NCI-H446 treated with DMSO at 0.1 percent for 48 hours (cell line): ENCODE measurements around the gene PLXNB1.

Experiments
- DNase-seq: peaks from one replicate; lab custom pipeline; 2025; lab: John Stamatoyannopoulos, UW

PLXNB1 gene

DNA sequence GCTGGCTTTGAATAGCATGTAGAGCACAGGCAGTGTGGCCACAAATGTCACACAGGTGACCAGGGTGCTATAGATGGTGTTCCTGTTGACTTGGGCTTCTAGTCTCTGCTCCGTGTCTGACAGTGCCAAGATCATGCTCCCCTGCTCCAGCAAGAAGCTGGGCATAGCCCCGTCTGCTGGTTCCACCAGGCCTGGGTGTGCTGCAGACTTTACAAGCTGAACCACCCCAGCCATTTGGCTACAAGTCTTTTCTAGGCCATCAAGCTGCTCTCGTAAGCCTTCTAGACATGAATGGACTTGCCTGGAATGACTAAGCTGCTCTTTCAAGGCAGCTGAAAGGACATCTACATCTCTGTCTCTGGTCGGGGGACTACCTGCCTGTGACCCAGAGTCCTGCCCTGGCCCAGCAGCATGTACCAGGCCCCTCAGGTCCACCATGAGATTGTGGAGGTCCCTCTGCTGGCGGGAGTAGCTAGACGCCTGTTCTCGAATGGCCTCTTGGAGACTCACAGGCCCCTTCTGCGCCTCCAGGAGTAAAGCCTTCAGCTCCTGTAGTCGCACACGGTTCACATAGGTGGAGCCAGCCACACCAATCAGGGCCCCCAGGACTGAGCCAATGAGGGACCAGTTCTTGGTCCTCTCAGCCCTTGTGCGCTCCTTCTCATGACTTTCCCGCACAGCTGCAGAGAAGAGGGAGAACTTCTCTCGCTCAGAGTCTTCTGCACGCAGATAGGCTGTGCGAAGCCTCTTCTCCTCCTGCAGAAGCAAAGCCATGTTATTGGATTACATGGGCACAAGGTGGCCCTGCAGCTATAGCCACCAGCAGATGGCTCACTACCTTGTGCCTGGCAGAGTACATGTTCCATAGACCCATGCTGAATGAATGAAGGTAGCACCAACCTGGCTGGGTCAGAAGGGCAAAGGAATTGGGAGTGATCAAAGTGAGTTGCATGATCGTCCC lies 2.8 kb upstream of the PLXNB1 start:
- no peak for DNase-seq

DNA sequence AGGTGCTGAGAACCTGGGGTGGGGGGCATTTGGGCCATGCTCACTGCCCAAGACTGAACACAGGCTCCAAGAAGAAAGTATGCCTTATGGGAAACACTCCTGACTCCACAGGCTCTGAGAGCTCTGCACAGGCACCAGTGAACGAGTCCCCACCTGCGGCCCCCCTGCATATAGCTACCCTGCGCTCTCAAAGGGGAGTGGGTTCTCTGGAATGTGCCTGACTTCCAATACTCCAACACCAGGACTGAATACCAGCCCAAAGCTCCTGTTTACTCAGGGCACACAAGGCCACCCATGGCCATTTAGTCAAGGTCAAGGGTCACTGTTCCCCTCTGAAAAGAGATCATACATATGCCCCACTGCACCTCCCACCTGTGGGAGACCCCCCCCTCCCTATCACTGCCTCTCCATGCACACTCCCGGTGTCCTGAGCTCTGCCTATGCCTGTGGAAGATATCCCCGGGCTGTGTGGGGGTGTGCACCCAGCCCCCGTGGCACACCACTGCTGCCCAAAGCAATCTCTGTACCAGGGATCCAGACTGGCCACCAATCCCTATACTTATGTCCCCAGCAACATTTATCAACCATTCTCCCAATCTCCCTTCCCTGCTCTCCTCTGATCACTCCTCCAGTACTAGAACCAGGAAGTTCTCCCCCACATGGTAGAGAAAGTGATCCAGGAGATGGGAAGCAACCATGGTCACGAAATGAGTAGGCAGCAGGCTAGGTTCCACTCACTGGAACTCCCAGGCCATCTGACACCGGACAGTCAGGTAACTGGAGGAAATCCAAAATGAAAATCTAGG lies 1.5 kb upstream of the PLXNB1 start:
- DNase-seq, result no peak

DNA sequence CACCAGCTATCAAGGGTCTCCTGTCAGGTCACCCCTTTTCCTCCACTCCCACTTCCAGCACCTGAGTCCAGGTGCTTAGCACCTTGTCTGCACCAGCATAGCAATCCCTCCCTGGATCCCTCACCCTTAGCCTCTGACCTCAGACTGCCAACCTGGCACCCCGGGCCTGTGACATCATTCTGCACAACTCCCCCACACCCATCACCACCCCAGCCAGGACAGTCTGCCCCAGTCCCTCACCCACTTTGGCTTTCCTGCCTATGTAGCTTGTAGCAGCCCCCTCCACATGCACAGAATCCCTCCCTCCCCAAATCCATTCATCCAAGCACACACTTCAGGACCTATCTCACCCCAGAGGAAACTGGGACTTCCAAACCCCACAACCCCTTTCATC lies 819 bp upstream of the PLXNB1 start:
- DNase-seq, result no peak

DNA sequence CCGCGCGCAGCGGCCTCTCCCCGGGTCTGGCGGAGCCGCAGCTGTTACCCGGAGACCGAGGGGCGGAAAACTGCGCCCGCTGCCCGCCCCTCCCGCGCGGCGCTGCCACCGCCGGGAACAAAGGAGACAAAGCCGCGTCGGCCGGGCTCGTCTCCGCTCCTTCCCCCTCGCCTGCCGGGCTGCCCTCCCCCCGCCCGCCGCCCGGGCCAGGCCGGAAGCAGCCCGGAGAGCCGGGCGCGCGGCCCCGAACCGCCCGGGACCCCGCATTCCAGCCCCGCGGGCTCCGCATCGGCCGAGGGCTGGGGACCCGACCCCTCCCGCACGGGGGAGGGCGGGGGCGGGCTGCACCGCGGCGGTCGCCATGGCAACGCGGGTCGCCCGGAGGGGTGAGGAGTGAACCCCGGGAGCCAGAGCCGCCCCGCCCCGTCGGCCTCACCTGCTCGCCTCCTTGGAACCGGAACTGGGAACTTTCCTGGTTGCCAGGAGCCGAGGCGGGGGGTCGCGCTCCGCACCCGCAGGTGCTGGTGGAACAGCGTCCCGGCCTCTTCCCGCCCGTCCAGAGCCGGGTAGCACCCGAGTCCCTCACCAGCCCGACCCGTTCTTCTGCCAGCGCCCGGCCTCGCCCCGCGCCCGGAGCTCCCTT lies 448 bp downstream of the PLXNB1 start:
- no peak for DNase-seq

DNA sequence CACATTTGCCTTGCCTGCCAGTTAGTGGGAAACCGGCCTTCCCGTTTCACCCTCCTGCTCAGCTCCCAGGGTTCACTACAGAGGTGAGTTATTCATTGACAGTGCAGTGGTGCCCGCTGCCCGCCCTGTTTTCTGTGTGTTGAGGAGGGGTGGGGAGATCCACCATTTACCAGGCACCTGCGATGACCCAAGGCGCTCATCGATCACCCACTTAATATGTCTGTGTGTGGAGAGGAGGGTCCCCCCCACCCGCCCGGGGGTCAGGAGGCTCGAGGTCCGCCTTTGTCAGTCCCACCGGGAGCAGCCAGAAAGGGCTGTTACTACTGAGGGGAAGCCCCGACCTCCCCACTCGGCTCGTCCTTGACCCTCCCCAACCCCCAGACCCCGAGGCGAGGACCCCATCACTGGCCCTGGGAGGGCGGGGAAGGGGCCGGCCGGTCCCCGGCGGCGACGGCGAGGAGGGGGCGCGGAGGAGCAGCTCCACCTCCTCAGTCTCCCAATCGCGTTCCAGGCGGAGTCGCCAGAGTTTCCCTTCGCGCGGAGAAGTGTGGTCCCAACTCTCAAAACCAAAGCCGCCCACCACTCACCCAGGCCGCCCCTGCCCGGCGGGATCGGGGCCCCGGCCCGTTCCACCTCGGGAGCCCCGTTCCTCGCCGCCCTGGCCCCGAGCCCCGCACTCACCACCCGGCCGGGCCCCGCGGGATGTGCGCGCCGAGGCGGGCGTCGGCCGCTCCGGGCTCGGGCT lies 1.1 kb downstream of the PLXNB1 start:
- no peak for DNase-seq

DNA sequence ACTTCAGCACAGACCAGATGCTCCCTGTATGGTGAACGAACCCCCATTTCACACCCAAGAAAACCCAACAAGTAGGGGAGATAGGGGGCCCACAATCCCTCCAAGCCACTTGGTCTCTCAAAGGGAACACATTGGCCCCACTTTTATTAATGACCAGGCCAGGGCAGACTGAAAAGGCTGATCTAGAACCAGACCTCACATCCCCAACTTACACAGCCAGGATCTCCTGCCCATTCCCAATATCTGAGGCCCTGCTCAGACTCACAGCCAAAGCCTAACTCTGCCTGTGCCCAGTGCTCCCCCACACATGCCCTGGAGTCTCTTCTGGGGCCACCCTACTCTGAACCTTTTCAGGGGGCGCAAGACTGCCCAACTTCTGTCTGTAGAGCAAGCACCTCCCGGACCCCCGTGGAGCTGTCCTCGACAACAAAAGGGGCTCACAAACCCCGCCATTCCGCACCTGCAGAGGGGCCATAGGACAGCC lies 1.8 kb downstream of the PLXNB1 start:
- DNase-seq, result no peak

DNA sequence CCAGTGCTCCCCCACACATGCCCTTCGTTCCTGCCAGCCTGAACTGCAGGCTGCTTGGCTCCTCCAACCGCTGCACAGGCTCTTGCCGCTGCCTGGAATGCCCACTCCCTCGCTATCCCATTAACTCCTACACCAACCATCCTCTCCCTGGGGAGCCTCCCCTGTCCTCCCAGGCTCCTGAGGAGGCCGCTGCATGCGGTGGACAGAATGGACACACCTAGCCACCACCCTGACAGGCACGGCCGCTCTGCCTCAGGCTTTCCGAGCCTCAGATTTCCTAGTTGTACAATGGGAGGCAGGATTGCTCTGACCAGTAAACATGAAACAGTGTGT lies 2.3 kb downstream of the PLXNB1 start:
- DNase-seq, result no peak

DNA sequence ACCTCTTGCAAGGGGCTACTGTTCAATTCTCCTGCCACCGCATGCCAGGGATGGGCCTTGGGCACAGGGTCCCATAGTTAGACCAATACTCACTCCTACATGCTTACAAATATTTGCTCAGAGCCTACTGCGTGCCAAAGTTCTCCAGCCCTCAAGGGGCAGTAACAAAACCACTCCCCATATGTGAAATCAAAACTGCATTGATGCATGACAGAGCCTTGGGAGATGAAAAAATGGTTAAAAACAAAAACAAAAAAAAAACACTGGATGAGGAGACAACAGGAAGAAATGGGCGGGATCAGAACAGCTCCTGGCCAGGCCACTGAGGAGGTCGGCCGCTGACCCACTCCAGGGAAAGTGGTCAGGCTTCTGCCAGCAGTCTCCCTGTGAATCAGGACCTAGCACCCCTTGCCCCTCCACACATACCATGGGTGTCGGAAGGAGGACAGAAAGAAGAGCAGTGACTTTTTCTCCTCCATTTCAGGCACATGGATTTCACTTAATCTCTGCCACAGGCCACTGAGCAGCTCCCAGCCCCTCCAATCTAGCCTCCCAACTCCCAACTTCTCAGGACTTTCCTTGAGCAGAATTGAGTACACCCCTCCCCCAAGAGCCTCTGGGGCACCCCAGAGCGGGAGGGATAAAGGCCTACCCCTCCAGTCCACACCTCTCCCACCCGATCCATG lies 2.8 kb downstream of the PLXNB1 start:
- DNase-seq, result no peak

DNA sequence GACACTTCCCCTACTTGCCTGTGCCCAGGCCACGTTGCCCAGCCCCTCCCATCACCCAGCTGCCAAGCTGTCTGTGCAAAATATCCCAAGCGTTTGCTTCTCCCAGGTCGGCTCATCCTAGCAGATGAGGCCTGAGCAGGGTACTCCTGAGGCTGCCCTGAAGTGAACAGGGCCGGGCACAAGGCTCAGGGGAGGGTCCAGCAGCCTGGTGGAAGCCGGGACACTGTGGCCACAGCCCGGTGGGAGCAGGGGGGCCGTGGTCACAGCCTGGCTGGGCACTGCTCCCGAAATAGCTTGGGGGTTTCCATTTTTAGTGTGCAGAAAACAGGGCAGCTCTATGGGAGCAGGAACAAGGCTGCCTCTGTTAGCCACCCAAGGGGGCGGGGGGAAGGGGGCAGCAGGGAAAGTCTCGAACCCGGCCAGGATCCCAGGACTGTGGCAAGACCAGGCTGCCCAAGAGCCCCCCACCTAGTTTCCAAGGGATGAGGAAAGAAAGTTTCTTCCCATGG lies 3.4 kb downstream of the PLXNB1 start:
- DNase-seq, result no peak

DNA sequence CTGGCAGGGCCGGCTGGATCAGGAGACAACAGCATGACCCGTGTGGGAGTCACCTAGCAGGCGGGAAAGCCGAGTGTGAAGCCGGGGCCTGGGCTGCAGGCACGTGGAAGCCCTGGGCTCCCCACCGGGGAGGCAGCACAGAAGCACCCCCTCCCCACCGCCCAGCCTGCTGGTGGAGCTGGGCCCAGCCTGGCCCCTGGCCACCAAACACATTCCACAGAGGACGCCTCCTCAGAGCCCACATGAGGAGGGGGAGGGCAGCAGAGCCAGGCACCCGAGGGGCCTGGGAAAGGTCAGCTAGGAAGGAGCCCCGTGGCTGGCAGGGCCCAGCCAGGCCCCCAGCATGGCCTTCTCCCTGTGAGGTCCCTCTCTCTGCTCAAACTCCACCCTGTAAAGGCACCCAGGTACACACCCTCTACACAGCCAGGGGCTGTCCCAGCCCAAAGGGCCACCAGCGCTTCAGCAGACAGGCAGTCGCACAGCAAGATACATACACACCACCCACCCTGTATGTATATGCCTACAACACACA lies 4.5 kb downstream of the PLXNB1 start:
- DNase-seq, result no peak

DNA sequence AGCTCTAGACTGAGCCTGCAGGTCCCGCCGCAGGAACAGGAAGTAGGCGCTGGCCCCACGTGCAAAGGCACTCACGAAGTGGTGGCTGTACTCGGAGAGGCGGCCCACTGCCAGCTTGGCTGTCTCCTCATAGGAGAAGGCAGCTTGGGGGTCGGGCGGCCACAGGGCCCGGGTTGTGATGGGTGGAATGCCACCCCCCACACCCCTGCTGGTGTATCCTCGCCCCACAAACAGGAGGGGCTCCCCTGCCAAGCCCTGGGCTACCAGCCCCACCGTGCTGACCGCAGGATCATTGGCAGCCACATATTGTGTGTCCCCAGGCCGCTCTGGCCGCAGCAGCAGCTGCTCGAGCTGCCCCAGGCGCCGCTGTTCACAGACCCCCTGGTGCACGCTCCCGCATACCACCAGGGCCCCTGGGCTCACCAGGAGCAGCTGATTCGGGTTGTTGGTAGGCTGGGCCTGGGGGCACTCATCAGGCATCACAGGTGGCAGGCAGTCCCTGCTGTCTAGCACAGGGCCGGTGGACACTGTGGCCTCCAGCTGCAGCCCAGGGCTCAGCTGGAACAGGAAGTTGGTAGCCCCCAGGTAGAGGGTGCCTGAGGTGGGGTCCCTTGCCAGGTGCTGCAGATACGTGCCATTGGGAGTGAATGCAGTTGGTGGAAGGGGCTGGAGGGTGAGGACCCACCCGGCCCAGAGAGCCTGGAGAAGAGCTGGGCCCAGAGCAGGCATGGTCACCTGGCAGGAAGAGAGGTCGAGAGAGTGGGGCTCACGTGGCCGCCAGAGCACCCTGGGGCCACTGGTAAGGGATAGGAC lies 5.8 kb downstream of the PLXNB1 start:
- DNase-seq, result no peak

DNA sequence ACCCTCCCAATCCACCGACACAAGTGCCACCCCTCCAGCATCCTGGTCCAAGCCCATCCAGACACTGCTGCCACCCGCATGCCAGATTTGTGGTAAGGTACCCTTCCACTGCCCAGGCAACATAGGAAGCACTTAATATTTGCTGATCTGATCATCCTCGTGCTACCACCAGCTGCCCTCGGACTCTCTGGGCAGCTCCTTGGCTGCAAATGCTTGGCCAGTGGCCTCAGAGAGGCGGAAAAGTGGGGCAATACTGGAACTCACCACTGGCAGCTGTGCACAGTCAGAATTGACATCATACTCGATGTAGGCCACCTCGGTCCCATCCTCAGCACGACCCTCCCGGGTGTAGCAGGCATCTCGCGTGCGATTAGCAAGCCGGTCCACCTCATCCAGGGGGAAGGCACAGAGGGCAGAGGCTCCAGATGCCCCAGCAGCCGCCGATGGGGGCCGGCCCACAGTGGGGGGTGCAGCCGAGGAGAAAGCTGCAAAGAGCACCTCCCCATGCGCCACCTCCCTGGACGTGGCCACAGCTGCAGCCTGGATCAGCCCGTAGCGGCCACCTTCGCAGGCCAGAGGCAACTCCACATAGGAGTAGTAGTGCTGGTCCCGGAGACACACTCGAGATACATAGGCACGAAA lies 6.5 kb downstream of the PLXNB1 start:
- no peak for DNase-seq

DNA sequence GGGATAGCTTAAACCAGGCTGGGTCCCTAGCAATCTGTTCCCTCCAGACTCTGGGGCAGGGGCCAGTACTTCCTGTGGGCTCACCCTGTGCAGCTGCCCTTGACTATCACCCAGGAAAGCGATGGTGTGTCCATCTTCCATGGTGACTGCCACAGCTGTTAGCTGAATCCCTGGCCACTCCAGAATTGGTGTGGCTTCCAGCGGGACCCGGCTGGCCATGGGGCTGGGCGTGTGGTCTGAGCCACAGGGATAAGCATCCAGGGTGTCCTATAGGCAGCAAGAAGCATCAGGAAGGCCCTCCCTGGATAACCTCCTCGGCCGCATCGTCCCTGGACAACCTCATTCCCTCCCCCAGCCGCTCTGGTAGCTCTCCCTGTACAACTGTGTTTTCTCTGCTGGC lies 7.2 kb downstream of the PLXNB1 start:
- no peak for DNase-seq

DNA sequence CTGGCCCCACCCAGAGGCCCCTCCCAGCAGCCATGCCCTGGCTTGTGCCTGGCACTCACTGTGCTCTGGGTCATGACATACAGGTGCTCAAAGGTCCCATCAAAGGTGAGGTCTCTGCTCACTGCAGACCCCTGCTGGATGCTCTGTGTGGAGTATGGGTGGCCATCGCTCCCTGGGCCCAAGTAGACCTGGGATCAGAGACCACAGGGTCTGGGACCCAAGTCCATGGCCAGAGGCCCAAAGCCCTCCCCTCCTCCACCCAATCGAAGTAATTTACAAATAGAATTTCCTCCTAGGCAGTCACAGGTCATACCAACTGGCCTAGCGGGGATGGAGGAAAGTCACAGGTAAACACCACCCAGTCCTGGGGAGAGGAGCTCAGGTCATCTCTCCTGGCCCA lies 7.6 kb downstream of the PLXNB1 start:
- DNase-seq, result no peak

DNA sequence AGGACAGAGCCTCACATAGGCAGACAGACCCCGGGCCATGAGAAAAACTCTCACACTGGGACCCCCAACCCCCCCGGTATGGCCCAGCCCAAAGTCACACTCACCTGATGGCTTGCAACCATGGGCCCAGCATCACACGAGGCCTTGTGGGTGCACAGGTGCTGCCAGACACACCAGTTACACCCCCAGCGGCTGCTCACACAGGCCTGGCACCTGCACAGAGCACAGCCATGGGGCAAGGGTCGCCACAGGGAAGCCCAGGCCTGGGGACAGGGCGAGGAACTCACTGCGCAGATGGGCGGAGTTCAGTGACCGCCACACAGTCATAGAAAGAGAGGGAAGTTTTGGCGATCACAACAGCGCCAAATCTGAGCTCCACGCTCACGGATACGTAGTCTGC lies 9.3 kb downstream of the PLXNB1 start:
- DNase-seq, result no peak

DNA sequence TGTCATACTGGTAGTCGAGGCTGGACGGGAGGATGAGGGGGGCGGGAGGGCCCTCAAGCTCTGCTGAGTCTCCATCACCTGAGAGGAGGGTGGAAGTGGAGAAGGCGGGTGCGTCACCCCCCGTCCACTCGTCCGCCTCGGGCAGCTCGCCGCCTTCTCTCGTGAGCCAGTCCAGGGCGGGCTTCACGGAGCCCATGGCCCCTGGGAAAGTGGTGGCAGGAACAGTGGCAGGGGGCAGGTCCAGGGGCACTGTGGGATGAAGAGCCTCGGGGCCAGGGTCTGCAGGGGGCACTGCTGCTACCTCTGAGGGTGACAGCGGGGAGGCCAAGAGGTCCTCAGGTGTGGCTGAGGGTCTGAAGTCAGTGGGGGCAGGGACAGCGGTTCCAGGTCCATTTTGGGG lies 10.3 kb downstream of the PLXNB1 start:
- no peak for DNase-seq

DNA sequence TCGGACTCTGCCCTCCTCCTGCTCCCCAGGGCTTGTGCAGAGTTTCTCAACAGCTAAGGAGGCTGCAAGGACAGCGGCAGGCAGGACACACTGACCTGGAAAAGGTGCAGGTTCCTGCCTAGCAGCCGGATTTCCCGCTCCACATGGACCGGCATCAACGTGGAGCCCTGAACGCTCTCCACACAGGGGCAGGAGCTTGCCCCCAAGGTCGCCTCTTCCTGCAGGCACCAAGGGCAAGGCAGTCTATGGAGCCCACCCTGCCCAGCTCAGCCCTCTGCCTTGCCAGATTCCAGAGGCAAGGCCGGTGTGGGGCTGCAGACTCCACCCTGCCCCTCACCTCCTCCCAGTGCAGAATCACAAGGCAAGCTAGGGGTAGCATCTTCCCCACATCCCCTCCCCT lies 10.7 kb downstream of the PLXNB1 start:
- no peak for DNase-seq

DNA sequence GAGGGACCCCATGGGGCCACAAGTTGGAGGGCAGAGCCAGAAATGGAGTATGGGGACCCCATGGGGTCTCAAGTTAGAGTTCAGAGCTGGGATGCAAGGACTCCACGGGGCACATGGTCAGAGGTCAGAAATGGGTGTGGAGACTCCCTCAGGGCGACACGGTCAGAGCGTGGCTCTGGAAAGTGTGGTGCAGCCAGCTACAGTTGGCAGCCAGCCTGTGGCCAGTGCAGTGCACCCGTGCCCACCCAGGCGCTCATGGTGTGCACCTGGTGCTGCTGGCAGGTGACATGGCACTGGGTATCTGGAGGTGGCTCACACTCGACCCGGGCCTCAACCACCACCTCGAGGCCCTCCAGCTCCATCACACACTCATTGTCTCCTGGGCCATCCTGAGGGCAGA lies 11.2 kb downstream of the PLXNB1 start:
- DNase-seq, result no peak

DNA sequence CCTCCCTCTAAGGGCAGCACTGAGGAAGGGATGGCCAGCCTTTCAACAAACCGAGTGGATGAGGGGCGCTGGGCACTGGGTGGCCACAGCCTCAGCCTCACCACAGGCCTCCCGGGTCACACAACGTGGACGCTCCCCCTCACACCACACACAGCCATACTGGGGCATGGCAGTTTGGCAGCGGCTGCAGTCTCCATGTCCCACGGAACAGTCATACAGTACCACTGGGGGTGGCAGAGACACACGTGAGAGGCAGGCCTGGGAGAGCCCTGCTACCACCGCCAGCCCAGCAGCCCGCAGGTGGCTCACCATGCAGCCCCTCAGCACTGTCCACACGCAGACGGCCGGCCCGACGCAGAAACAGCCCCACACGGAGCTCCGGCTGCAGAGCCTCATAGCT lies 11.7 kb downstream of the PLXNB1 start:
- no peak for DNase-seq
